WTC11 (cell line): ENCODE measurements around the gene COG2. TPM values are rescaled to one million over a fixed set of nuclear protein-coding genes. Genes with fewer than 3 reads are reported as not detected.

Source experiments
- ATAC-seq: fragments of 200-7000 bp; cut with Tn5 transposase; 2 replicates; pipeline ENCODE4 v1.10.0; 2021; ENCODE audit warnings: mild to moderate bottlenecking, moderate library complexity
- CTCF ChIA-PET: fragments of 300-600 bp; sonication (Branson Sonifier 250); formaldehyde crosslinking; loops from one replicate; lab custom pipeline; 2021; ENCODE audit warnings: antibody characterized with exemption; lab: Charles Lee
- POLR2A ChIA-PET: fragments of 350-600 bp; sonication (Branson Sonifier 250); formaldehyde crosslinking; loops from one replicate; lab custom pipeline; 2021; ENCODE audit warnings: antibody characterized with exemption; lab: Charles Lee
- DNase-seq: peaks from one replicate; pipeline ENCODE4 v3.0.0; 2021; ENCODE audit warnings: low spot score
- H3K27ac Mint-ChIP-seq: 2 replicates; pipeline ENCODE4 v1.8.0; 2021; ENCODE audit warnings: mixed read lengths
- H3K27me3 Mint-ChIP-seq: 2 replicates; pipeline ENCODE4 v1.8.0; 2021; ENCODE audit warnings: low read depth, mild to moderate bottlenecking, moderate library complexity, mixed read lengths
- H3K36me3 Mint-ChIP-seq: 2 replicates; pipeline ENCODE4 v1.8.0; 2021; ENCODE audit warnings: mixed read lengths
- H3K4me1 Mint-ChIP-seq: 2 replicates; pipeline ENCODE4 v1.8.0; 2022; ENCODE audit warnings: mixed read lengths
- H3K4me3 Mint-ChIP-seq: 2 replicates; pipeline ENCODE4 v1.8.0; 2021; ENCODE audit warnings: mild to moderate bottlenecking, moderate library complexity, mixed read lengths
- H3K9me3 Mint-ChIP-seq: 2 replicates; pipeline ENCODE4 v1.8.0; 2021; ENCODE audit warnings: mixed read lengths
- ATF3 ChIP-seq: sonication (generic); formaldehyde crosslinking; conservative IDR thresholded peaks from 2 replicates; pipeline ENCODE4 v1.8.1; 2022; ENCODE audit warnings: mild to moderate bottlenecking, missing genetic modification reagents
- CREB1 ChIP-seq: sonication (generic); formaldehyde crosslinking; IDR thresholded peaks from 2 replicates; pipeline ENCODE4 v1.8.0; 2023; ENCODE audit warnings: mild to moderate bottlenecking, missing genetic modification reagents
- E2F1 ChIP-seq: sonication (generic); formaldehyde crosslinking; IDR thresholded peaks from 2 replicates; pipeline ENCODE4 v1.8.0; 2022; ENCODE audit warnings: mild to moderate bottlenecking, missing genetic modification reagents
- EMX1 ChIP-seq: fragments of 250-450 bp; sonication (Bioruptor Pico); IDR thresholded peaks from 2 replicates; pipeline ENCODE4 v1.8.0; 2021; ENCODE audit warnings: mild to moderate bottlenecking
- FOXK1 ChIP-seq: sonication (generic); formaldehyde crosslinking; IDR thresholded peaks from 2 replicates; pipeline ENCODE4 v1.8.0; 2022; ENCODE audit warnings: mild to moderate bottlenecking, moderate library complexity, missing genetic modification reagents
- FOXP1 ChIP-seq: sonication (generic); formaldehyde crosslinking; IDR thresholded peaks from 2 replicates; pipeline ENCODE4 v1.8.0; 2022; ENCODE audit warnings: missing genetic modification reagents, mild to moderate bottlenecking, moderate library complexity, borderline replicate concordance
- GRHL2 ChIP-seq: fragments of 250-450 bp; sonication (Bioruptor Pico); IDR thresholded peaks from 2 replicates; pipeline ENCODE4 v1.8.0; 2022; ENCODE audit warnings: mild to moderate bottlenecking, moderate library complexity; ENCODE audit not compliant: insufficient replicate concordance, severe bottlenecking
- GTF2I ChIP-seq: fragments of 250-450 bp; sonication (Bioruptor Pico); conservative IDR thresholded peaks from 2 replicates; pipeline ENCODE4 v1.4.0; 2021; ENCODE audit warnings: mild to moderate bottlenecking
- HMGA2 ChIP-seq: fragments of 250-450 bp; sonication (Bioruptor Pico); IDR thresholded peaks from 2 replicates; pipeline ENCODE4 v1.4.0; 2021; ENCODE audit warnings: mild to moderate bottlenecking, moderate library complexity
- IRF2 ChIP-seq: sonication (generic); formaldehyde crosslinking; IDR thresholded peaks from 2 replicates; pipeline ENCODE4 v1.8.0; 2022; ENCODE audit warnings: low read depth, missing genetic modification reagents, borderline replicate concordance
- KAT7 ChIP-seq: sonication (generic); formaldehyde crosslinking; IDR thresholded peaks from 2 replicates; pipeline ENCODE4 v1.8.1; 2023; ENCODE audit warnings: missing genetic modification reagents, mild to moderate bottlenecking, borderline replicate concordance
- NFE2L1 ChIP-seq: sonication (generic); formaldehyde crosslinking; IDR thresholded peaks from 2 replicates; pipeline ENCODE4 v1.8.1; 2023; ENCODE audit warnings: missing genetic modification reagents
- NR1H2 ChIP-seq: sonication (generic); formaldehyde crosslinking; IDR thresholded peaks from 2 replicates; pipeline ENCODE4 v1.9.0; 2021; ENCODE audit warnings: mild to moderate bottlenecking, moderate library complexity, missing genetic modification reagents
- PRDM15 ChIP-seq: sonication (generic); formaldehyde crosslinking; IDR thresholded peaks from 2 replicates; pipeline ENCODE4 v1.8.0; 2022; ENCODE audit warnings: missing genetic modification reagents
- RELA ChIP-seq: sonication (generic); formaldehyde crosslinking; IDR thresholded peaks from 2 replicates; pipeline ENCODE4 v1.8.1; 2022; ENCODE audit warnings: missing genetic modification reagents, mild to moderate bottlenecking, borderline replicate concordance
- RORB ChIP-seq: fragments of 250-450 bp; sonication (Bioruptor Pico); IDR thresholded peaks from 2 replicates; pipeline ENCODE4 v1.9.0; 2021; ENCODE audit warnings: mild to moderate bottlenecking
- ZBTB21 ChIP-seq: sonication (generic); formaldehyde crosslinking; IDR thresholded peaks from 2 replicates; pipeline ENCODE4 v1.8.1; 2023; ENCODE audit warnings: mild to moderate bottlenecking, missing genetic modification reagents, borderline replicate concordance
- ZNF232 ChIP-seq: sonication (generic); formaldehyde crosslinking; IDR thresholded peaks from 2 replicates; pipeline ENCODE4 v1.8.0; 2022; ENCODE audit warnings: mild to moderate bottlenecking, missing genetic modification reagents
- ZNF263 ChIP-seq: sonication (generic); formaldehyde crosslinking; IDR thresholded peaks from 2 replicates; pipeline ENCODE4 v1.8.1; 2022; ENCODE audit warnings: low read depth, mild to moderate bottlenecking, moderate library complexity, missing genetic modification reagents
- ZNF317 ChIP-seq: sonication (generic); formaldehyde crosslinking; IDR thresholded peaks from 2 replicates; pipeline ENCODE4 v1.8.1; 2023; ENCODE audit warnings: low read depth, mild to moderate bottlenecking, moderate library complexity, missing genetic modification reagents, borderline replicate concordance
- ZNF416 ChIP-seq: fragments of 250-450 bp; sonication (Bioruptor Pico); IDR thresholded peaks from 2 replicates; pipeline ENCODE4 v1.9.0; 2021; ENCODE audit warnings: mild to moderate bottlenecking, inconsistent platforms
- ZNF532 ChIP-seq: fragments of 250-450 bp; sonication (Bioruptor Pico); IDR thresholded peaks from 2 replicates; pipeline ENCODE4 v1.9.0; 2021; ENCODE audit warnings: mild to moderate bottlenecking, borderline replicate concordance
- total RNA-seq: library from RNA; stranded (reverse); gene quantifications from 3 replicates; pipeline ENCODE4 v1.2.3, GENCODE V29; 2021
- TF ChIP-seq, protein P1 (sequence below): fragments of 200-600 bp; IDR thresholded peaks from 2 replicates; pipeline ENCODE4 v1.8.0; 2022; ENCODE audit warnings: antibody characterized with exemption
- TF ChIP-seq, protein P2 (sequence below): fragments of 250-450 bp; sonication (Bioruptor Pico); IDR thresholded peaks from 2 replicates; pipeline ENCODE4 v1.8.0; 2021; ENCODE audit warnings: mild to moderate bottlenecking
- TF ChIP-seq, protein P3 (sequence below): sonication (generic); formaldehyde crosslinking; IDR thresholded peaks from 2 replicates; pipeline ENCODE4 v1.8.0; 2022; ENCODE audit warnings: mild to moderate bottlenecking, missing genetic modification reagents

Gene COG2
- total RNA-seq, 1 experiment from 2014 or later = 30.9 TPM

DNA sequence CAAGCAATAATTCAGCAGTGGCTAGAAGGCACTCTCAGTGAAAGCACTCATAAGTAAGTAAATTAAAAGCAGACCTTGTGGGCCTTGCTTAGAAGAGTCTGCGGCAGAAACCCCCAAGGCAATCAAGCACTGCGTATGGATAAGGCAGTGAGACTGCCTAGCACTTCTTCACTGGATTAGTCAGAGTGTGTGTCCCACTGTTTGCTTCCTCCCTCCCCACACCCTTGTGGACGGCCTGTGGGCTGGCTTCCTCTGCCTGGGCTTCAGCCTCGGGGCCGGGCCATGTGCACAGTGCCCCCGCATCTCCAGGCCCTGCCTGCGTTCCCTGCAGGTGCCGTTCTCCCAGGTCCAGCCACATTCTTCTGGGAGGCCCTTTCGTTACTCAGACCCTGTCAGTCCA, 47.8 kb downstream of the COG2 start:
- DNase-seq (no peak), ATAC-seq (no peak)
- Mint-ChIP-seq H3K27me3 (no peaks in the 10 kb centered on the region), H3K9me3 (no peaks in the 10 kb centered on the region), H3K4me1 (peaks cover 10% of the 10 kb centered on the region), H3K4me3 (no peak overlapping the region), H3K27ac (no peak overlapping the region), H3K36me3 (peaks cover 62% of the 10 kb centered on the region)
- POLR2A ChIA-PET = no interaction called here
- TF ChIP-seq ZBTB21 = no peak
- TF ChIP-seq NR1H2 = no peak
- TF ChIP-seq ZNF263 (CRISPR knock-in tag) = no peak
- no peak for TF ChIP-seq HMGA2 (CRISPR knock-in tag)
- TF ChIP-seq PRDM15 (CRISPR knock-in tag) = no peak
- no peak for TF ChIP-seq FOXK1
- TF ChIP-seq ATF3 = no peak
- no peak for TF ChIP-seq IRF2
- TF ChIP-seq, protein P1, sequence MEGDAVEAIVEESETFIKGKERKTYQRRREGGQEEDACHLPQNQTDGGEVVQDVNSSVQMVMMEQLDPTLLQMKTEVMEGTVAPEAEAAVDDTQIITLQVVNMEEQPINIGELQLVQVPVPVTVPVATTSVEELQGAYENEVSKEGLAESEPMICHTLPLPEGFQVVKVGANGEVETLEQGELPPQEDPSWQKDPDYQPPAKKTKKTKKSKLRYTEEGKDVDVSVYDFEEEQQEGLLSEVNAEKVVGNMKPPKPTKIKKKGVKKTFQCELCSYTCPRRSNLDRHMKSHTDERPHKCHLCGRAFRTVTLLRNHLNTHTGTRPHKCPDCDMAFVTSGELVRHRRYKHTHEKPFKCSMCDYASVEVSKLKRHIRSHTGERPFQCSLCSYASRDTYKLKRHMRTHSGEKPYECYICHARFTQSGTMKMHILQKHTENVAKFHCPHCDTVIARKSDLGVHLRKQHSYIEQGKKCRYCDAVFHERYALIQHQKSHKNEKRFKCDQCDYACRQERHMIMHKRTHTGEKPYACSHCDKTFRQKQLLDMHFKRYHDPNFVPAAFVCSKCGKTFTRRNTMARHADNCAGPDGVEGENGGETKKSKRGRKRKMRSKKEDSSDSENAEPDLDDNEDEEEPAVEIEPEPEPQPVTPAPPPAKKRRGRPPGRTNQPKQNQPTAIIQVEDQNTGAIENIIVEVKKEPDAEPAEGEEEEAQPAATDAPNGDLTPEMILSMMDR = no peak
- TF ChIP-seq RELA (CRISPR knock-in tag) = no peak
- no peak for TF ChIP-seq GTF2I (CRISPR knock-in tag)
- no peak for TF ChIP-seq ZNF232 (CRISPR knock-in tag)
- no peak for TF ChIP-seq KAT7 (CRISPR knock-in tag)
- TF ChIP-seq, protein P2, sequence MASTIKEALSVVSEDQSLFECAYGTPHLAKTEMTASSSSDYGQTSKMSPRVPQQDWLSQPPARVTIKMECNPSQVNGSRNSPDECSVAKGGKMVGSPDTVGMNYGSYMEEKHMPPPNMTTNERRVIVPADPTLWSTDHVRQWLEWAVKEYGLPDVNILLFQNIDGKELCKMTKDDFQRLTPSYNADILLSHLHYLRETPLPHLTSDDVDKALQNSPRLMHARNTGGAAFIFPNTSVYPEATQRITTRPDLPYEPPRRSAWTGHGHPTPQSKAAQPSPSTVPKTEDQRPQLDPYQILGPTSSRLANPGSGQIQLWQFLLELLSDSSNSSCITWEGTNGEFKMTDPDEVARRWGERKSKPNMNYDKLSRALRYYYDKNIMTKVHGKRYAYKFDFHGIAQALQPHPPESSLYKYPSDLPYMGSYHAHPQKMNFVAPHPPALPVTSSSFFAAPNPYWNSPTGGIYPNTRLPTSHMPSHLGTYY (CRISPR knock-in tag) = no peak
- TF ChIP-seq FOXP1 = no peak
- TF ChIP-seq ZNF416 (CRISPR knock-in tag) = no peak
- no peak for TF ChIP-seq RORB (CRISPR knock-in tag)
- no peak for TF ChIP-seq CREB1 (CRISPR knock-in tag)
- no peak for TF ChIP-seq GRHL2 (CRISPR knock-in tag)
- CTCF ChIA-PET = interaction anchor here (1.3 kb wide), 1 partner anchor 63 kb away, joined by 4 read pairs; no protein-coding TSS in a partner anchor

GRCh38 chr1:230691615-230692014, 49.3 kb downstream of the COG2 start:
- DNase-seq (no peak), ATAC-seq (no peak)
- Mint-ChIP-seq H3K27ac (no peak overlapping the region), H3K27me3 (no peaks in the 10 kb centered on the region), H3K4me1 (peaks cover 13% of the 10 kb centered on the region), H3K4me3 (no peak overlapping the region), H3K9me3 (no peaks in the 10 kb centered on the region), H3K36me3 (peaks cover 53% of the 10 kb centered on the region)
- CTCF ChIA-PET = interaction anchor here (0.5 kb wide), 1 partner anchor 516 kb away, joined by 4 read pairs; no protein-coding TSS in a partner anchor
- POLR2A ChIA-PET = no interaction called here
- TF ChIP-seq ZNF532 (CRISPR knock-in tag) (no peak), EMX1 (no peak), E2F1 (no peak), NFE2L1 (CRISPR knock-in tag) (no peak), ZNF317 (CRISPR knock-in tag) (no peak), ZNF263 (CRISPR knock-in tag) (no peak)
- TF ChIP-seq, protein P3, sequence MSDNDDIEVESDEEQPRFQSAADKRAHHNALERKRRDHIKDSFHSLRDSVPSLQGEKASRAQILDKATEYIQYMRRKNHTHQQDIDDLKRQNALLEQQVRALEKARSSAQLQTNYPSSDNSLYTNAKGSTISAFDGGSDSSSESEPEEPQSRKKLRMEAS (CRISPR knock-in tag) = no peak
